HG03025 (cell line): ENCODE measurements around the gene RNF213.
"Not testable (repeated sequence)": the region's sequence is repeated elsewhere in the genome, so short reads cannot be mapped to it uniquely, and the experiment has no call there.

ENCODE experiments used
- ATAC-seq: cut with Tn5 transposase; IDR thresholded peaks from one replicate; pipeline ENCODE4 v1.9.1; 2021; ENCODE audit warnings: mild to moderate bottlenecking, moderate library complexity; ENCODE audit not compliant: unreplicated experiment, low FRiP score

RNF213 gene

GRCh38 chr17:80265205-80266068 is 4.8 kb downstream of the RNF213 start:
- no peak for ATAC-seq

GRCh38 chr17:80267391-80267790 is 6.7 kb downstream of the RNF213 start:
- no peak for ATAC-seq

- ATAC-seq = no peak
Measured at GRCh38 chr17:80268427-80268826, 7.8 kb downstream of the RNF213 start.

- ATAC-seq = no peak
Measured at GRCh38 chr17:80269405-80269807, 8.8 kb downstream of the RNF213 start.

GRCh38 chr17:80270104-80270503 is 9.5 kb downstream of the RNF213 start:
- ATAC-seq = no peak

GRCh38 chr17:80270836-80271235 is 10.2 kb downstream of the RNF213 start:
- no peak for ATAC-seq

- no peak for ATAC-seq
Measured at GRCh38 chr17:80272366-80272765, 11.7 kb downstream of the RNF213 start.

GRCh38 chr17:80274331-80274730 is 13.7 kb downstream of the RNF213 start:
- ATAC-seq = no peak

GRCh38 chr17:80274871-80275449 is 14.3 kb downstream of the RNF213 start:
- ATAC-seq = no peak

- not testable (repeated sequence) for ATAC-seq
Measured at GRCh38 chr17:80275857-80276256, 15.2 kb downstream of the RNF213 start.

GRCh38 chr17:80277751-80278671 is 17.4 kb downstream of the RNF213 start:
- ATAC-seq = no peak

- no peak for ATAC-seq
Measured at GRCh38 chr17:80279895-80280294, 19.2 kb downstream of the RNF213 start.

GRCh38 chr17:80281516-80281915 is 20.9 kb downstream of the RNF213 start:
- no peak for ATAC-seq

- ATAC-seq = no peak
Measured at GRCh38 chr17:80283116-80283852, 22.6 kb downstream of the RNF213 start.

GRCh38 chr17:80284631-80285030 is 24.0 kb downstream of the RNF213 start:
- ATAC-seq = no peak

GRCh38 chr17:80285237-80285920 is 24.7 kb downstream of the RNF213 start:
- ATAC-seq = no peak

- ATAC-seq = no peak
Measured at GRCh38 chr17:80286638-80286960, 25.9 kb downstream of the RNF213 start.

GRCh38 chr17:80287038-80287437 is 26.4 kb downstream of the RNF213 start:
- ATAC-seq = no peak

- ATAC-seq = no peak
Measured at GRCh38 chr17:80287806-80288567, 27.3 kb downstream of the RNF213 start.
